ENCODE measurements around the gene CFL2.
"Not testable (repeated sequence)": the region's sequence is repeated elsewhere in the genome, so short reads cannot be mapped to it uniquely, and the experiment has no call there.

CFL2 gene

DNA sequence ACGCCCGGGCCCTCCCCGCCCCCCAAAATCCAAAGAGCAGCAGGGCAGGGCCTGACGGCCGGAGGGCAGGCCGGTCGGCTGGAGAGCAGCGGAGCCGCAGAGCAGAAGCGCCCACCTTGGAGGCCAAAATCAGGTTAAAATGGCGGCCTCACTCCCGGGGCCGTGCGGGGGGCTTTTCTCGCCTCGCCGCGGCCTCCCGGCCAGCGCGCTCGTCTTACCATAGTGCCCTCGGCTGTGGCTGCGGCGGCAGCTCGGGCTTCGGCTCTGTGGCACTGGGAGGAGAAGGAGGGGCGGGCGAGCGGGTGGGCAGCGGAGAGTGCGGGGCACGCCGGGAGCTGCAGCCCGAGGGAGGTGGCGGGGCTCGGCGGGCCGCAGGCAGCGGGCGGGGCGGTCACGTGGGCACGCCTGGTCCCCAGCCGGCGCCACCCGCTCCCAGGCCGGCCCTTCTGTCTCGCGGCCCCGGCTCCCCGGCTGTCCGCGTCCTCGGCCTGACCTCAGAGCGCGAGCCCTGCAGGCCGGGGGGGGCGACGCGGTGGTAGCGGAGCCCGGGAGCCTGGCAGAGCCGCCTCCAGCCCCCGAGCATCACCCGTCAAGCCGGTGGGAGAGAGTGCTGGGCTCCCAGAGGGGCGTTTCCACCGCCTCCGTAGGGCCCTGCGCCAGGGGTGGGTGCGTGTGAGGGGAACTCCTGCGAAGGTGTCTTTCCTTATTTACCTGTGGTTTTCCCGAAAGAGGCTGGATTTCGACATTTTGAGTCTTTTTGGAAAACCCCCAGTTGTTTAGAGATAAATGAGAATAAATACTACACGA, at the start of gene CFL2:
CFL2 (minus strand) TSS at position 274 of the 807 bp plus-strand sequence; CDS start at position 221, 53 bp downstream.
- Histone ChIP-seq H3K27ac (peak within 1 kb of the TSS; percentile 56), H3K9ac (ENCODE audit: insufficient read length) (peak within 1 kb of the TSS; percentile 90), H3K4me3 (peak within 1 kb of the TSS; percentile 96), H3K9me3 (ENCODE audit: low read depth, low read length) (no peaks in the 10 kb centered on the region), H3K36me3 (ENCODE audit: insufficient read depth, low read length) (peaks cover 19% of the 10 kb centered on the region)
- DNase-seq (ENCODE audit: low read depth, low spot score) = no peak
- TF ChIP-seq FOXP2 (optimal IDR thresholded peaks at IDR 0.05; ENCODE audit: control extremely low read depth, extremely low read length, insufficient read depth) (no peak), POLR2AphosphoS5 (IDR thresholded peaks at IDR 0.05; ENCODE audit: borderline replicate concordance, low read depth, low read length) (peak; percentile 77)

DNA sequence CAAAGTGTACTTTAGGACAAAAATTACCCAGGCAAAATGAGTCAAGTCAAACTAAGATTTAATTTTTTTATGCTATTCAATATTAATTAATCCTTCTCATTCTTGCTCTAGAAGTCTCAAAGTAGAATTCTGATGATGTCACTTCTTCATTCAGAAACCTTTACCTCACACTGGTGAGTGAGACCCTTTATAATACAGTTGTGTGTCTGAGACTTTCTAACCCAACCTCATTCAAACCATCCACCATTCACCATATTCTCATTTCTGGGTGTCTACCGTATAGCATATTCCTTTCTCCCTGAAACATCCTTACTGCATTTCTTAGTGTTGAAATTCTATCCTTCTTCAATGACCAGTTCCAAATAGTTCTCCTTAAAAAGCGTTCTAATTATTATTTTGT, 40.8 kb upstream of the CFL2 start:
- no peak overlapping the region for H3K9ac ChIP-seq (ENCODE audit: insufficient read length)
- DNase-seq (ENCODE audit: low read depth, low spot score) = no peak
- H3K27ac ChIP-seq = peak overlapping the region; percentile 43; the same call in 1 of the 2 replicates
- no peak overlapping the region for H3K4me3 ChIP-seq
- H3K9me3 ChIP-seq (ENCODE audit: low read depth, low read length) = no peaks in the 10 kb centered on the region
- H3K36me3 ChIP-seq (ENCODE audit: insufficient read depth, low read length) = peaks cover 43% of the 10 kb centered on the region
- TF ChIP-seq FOXP2 (optimal IDR thresholded peaks at IDR 0.05; ENCODE audit: control extremely low read depth, extremely low read length, insufficient read depth) (no peak), POLR2AphosphoS5 (IDR thresholded peaks at IDR 0.05; ENCODE audit: borderline replicate concordance, low read depth, low read length) (no peak), EZH2 (IDR thresholded peaks at IDR 0.05) (no peak)

DNA sequence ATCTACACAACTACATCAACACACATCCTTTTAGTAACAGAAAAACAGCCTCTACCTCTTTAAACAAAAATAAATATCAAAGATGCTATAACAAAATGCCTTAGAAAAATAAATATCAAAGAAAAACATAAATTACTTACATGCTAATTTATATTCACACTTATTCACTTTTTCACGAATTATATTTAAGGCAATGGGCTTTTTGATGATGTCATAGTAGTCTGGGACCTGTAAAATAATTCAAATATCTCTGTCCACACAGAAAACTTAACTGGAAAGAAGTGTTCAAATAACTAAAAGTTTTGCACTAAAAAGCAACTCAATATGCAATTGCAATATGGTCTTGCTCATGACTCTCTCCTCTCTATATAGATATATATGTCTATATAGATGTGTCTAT, 40.3 kb upstream of the CFL2 start:
- Histone ChIP-seq H3K9ac (ENCODE audit: insufficient read length) (no peak overlapping the region), H3K36me3 (ENCODE audit: insufficient read depth, low read length) (peaks cover 38% of the 10 kb centered on the region), H3K27ac (no peak overlapping the region), H3K9me3 (ENCODE audit: low read depth, low read length) (no peaks in the 10 kb centered on the region), H3K4me3 (no peak overlapping the region)
- no peak for DNase-seq (ENCODE audit: low read depth, low spot score)
- no peak for TF ChIP-seq POLR2AphosphoS5 (IDR thresholded peaks at IDR 0.05; ENCODE audit: borderline replicate concordance, low read depth, low read length)
- TF ChIP-seq FOXP2 (optimal IDR thresholded peaks at IDR 0.05; ENCODE audit: control extremely low read depth, extremely low read length, insufficient read depth) = no peak
- TF ChIP-seq EZH2 (IDR thresholded peaks at IDR 0.05) = no peak

DNA sequence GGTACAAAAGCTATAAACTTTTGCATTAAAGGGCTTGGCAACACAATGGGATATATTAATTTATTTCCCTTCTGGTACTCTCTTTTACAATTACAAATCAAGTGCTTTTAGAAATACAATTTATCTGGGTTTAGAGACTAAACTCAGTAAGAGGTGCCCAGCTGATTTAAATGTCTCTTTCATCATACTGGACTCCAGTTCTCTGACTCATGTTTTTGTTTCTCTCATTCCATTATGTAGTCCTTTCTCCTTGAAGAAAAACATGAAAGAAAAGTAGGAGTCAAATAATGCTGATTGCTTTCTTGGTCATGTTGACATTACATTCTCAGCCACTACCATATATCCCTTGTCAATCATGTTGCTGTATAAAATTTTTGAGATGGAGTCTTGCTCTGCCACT, 36.3 kb upstream of the CFL2 start:
- H3K36me3 ChIP-seq (ENCODE audit: insufficient read depth, low read length) = peaks cover 21% of the 10 kb centered on the region
- DNase-seq (ENCODE audit: low read depth, low spot score) = no peak
- no peaks in the 10 kb centered on the region for H3K9me3 ChIP-seq (ENCODE audit: low read depth, low read length)
- H3K9ac ChIP-seq (ENCODE audit: insufficient read length) = no peak overlapping the region
- H3K4me3 ChIP-seq = no peak overlapping the region
- peak overlapping the region; percentile 44; the same call in 1 of the 2 replicates for H3K27ac ChIP-seq
- TF ChIP-seq FOXP2 (optimal IDR thresholded peaks at IDR 0.05; ENCODE audit: control extremely low read depth, extremely low read length, insufficient read depth) (no peak), EZH2 (IDR thresholded peaks at IDR 0.05) (no peak), POLR2AphosphoS5 (IDR thresholded peaks at IDR 0.05; ENCODE audit: borderline replicate concordance, low read depth, low read length) (no peak)

DNA sequence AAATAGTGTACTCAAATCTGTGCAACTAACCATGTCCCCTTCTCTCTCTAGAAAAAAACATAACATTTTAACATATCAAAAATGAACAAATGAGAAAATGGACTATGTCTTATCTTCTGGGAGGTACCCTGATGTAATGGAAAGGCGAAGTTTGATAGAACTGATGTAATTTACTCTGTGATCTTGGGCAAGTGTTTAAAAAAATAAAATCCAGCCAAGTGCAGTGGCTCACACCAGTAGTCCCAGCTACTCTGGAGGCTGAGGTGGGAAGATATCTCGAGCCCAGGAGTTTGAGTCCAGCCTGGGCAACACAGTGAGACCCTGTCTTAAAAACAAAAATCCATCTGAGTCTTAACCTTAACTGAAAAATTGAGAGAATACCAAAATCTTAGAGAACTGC, 35.8 kb upstream of the CFL2 start:
- no peaks in the 10 kb centered on the region for H3K9me3 ChIP-seq (ENCODE audit: low read depth, low read length)
- TF ChIP-seq FOXP2 (optimal IDR thresholded peaks at IDR 0.05; ENCODE audit: control extremely low read depth, extremely low read length, insufficient read depth) (no peak), EZH2 (IDR thresholded peaks at IDR 0.05) (no peak), POLR2AphosphoS5 (IDR thresholded peaks at IDR 0.05; ENCODE audit: borderline replicate concordance, low read depth, low read length) (no peak)
- peaks cover 19% of the 10 kb centered on the region for H3K36me3 ChIP-seq (ENCODE audit: insufficient read depth, low read length)
- H3K27ac ChIP-seq = peak overlapping the region; percentile 44; the same call in 1 of the 2 replicates
- DNase-seq (ENCODE audit: low read depth, low spot score) = no peak
- H3K9ac ChIP-seq (ENCODE audit: insufficient read length) = no peak overlapping the region
- H3K4me3 ChIP-seq = no peak overlapping the region

DNA sequence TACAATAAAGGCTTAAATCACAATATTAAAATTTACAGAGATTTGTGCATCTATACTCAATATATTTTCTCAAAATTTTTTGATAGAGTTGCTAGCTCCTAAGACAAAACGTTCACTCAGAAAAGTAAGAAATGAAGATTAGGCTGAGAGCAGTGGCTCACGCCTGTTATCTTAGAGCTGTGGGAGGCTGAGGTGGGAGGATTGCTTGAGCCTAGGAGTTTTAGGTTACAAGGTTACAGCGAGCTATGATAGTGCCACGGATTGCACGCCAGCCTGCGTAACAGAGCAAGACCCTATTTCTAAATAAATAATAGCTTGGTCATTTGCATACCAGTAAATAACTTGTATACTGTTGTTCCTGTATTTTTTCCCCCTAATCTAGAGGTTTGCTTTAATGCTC, 35.0 kb upstream of the CFL2 start:
- H3K9ac ChIP-seq (ENCODE audit: insufficient read length) = no peak overlapping the region
- peaks cover 19% of the 10 kb centered on the region for H3K36me3 ChIP-seq (ENCODE audit: insufficient read depth, low read length)
- no peak overlapping the region for H3K4me3 ChIP-seq
- TF ChIP-seq POLR2AphosphoS5 (IDR thresholded peaks at IDR 0.05; ENCODE audit: borderline replicate concordance, low read depth, low read length) (no peak), EZH2 (IDR thresholded peaks at IDR 0.05) (no peak), FOXP2 (optimal IDR thresholded peaks at IDR 0.05; ENCODE audit: control extremely low read depth, extremely low read length, insufficient read depth) (no peak)
- H3K27ac ChIP-seq = no peak overlapping the region
- no peaks in the 10 kb centered on the region for H3K9me3 ChIP-seq (ENCODE audit: low read depth, low read length)
- no peak for DNase-seq (ENCODE audit: low read depth, low spot score)

DNA sequence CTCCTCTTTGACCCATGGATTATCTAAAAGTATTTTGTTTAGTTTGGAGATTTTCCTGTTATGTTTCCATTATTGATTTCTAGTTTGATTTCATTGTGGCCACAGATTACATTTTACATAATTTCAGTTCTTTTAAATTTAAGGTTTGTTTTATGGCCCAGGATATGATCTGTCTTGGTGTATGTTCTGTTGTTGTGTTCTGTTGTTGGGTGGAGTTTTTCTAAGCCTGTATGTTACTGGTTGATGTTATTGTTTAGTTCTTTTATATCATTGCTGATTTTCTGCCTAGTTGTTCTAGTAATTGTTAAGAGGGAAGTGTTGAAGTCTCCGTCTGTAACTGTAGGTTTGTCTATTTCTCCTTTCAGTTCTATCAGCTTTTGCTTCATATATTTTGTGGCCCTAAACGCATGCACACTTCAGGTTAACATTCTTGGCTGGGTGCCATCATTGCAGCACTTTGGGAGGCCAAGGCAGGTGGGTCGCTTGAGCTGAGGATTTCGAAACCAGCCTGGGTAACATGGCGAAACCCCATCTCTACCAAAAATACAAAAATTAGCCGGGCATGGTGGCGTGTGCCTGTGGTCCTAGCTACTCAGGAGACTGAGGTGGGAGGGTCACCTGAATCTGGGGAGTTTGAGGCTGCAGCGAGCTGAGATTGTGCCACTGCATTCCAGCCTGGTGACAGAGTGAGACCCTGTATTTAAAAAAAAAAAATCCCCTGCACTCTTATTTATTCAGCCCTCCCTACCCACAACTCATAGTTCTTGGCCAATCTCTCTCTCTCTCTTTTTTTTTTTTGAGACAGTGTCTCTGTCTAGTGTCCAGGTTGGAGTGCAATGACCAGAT, 28.1 kb upstream of the CFL2 start:
- Histone ChIP-seq H3K36me3 (ENCODE audit: insufficient read depth, low read length) (no peaks in the 10 kb centered on the region), H3K9ac (ENCODE audit: insufficient read length) (no peak overlapping the region), H3K27ac (no peak overlapping the region), H3K9me3 (ENCODE audit: low read depth, low read length) (no peaks in the 10 kb centered on the region), H3K4me3 (no peak overlapping the region)
- DNase-seq (ENCODE audit: low read depth, low spot score) = no peak
- TF ChIP-seq FOXP2 (optimal IDR thresholded peaks at IDR 0.05; ENCODE audit: control extremely low read depth, extremely low read length, insufficient read depth) (no peak), POLR2AphosphoS5 (IDR thresholded peaks at IDR 0.05; ENCODE audit: borderline replicate concordance, low read depth, low read length) (no peak), EZH2 (IDR thresholded peaks at IDR 0.05) (no peak)

DNA sequence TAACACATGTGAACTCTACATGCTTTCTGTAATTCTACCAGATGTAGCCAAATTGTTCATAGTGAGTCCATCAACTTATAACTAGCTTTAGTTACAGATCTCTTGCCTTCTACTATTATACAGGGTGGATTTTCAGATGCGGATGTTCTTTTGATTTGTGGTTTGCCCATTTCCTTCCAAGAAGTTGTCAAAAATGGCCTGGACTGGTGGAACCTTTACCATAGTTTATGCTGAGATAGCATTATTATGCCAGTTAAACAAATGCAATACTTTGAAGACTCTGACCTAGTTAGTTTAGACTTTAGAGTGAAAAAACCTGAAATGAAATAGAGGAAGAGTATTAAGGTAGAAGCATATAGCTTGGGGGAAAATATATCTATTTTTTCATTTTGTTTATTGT, 27.4 kb upstream of the CFL2 start:
- no peak for TF ChIP-seq EZH2 (IDR thresholded peaks at IDR 0.05)
- no peak for TF ChIP-seq FOXP2 (optimal IDR thresholded peaks at IDR 0.05; ENCODE audit: control extremely low read depth, extremely low read length, insufficient read depth)
- TF ChIP-seq POLR2AphosphoS5 (IDR thresholded peaks at IDR 0.05; ENCODE audit: borderline replicate concordance, low read depth, low read length) = no peak
- DNase-seq (ENCODE audit: low read depth, low spot score) = no peak
- Histone ChIP-seq H3K36me3 (ENCODE audit: insufficient read depth, low read length) (no peaks in the 10 kb centered on the region), H3K9ac (ENCODE audit: insufficient read length) (no peak overlapping the region), H3K4me3 (no peak overlapping the region), H3K27ac (no peak overlapping the region), H3K9me3 (ENCODE audit: low read depth, low read length) (no peaks in the 10 kb centered on the region)

DNA sequence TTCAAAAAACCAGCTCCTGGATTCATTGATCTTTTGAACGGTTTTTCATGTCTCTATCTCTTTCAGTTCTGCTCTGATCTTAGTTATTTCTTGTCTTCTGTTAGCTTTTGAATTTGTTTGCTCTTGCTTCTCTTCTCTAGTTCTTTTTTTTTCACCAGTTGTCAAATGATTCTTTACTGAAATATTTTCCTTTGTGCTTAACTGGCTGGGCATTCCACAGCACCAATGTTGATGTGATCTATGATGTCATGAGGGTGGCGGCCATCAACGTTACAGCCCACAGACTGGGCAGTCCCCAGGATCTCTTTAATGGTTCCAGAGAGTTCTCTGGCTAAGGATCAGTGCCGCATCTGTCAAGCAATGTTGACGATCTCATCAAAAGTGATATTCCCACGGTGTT, 25.7 kb upstream of the CFL2 start:
- not testable (repeated sequence) for H3K4me3 ChIP-seq; H3K9me3 ChIP-seq (ENCODE audit: low read depth, low read length); DNase-seq (ENCODE audit: low read depth, low spot score); H3K27ac ChIP-seq; H3K9ac ChIP-seq (ENCODE audit: insufficient read length); H3K36me3 ChIP-seq (ENCODE audit: insufficient read depth, low read length)

DNA sequence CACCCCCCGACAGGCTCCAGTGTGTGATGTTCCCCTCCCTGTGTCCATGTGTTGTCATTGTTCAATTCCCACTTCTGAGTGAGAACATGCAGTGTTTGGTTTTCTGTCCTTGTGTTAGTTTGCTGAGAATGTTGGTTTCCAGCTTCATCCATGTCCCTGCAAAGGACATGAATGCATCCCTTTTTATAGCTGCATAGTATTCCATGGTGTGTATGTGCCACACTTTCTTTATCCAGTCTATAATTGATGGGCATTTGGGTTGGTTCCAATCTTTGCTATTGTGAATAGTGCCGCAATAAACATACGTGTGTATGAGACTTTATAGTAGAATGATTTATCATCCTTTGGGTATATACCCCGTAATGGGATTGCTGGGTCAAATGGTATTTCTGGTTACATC, 22.7 kb upstream of the CFL2 start:
- not testable (repeated sequence) for H3K36me3 ChIP-seq (ENCODE audit: insufficient read depth, low read length)

More for the DNA sequence above, 22.7 kb upstream of the CFL2 start:
- H3K4me3 ChIP-seq; H3K9me3 ChIP-seq (ENCODE audit: low read depth, low read length); H3K9ac ChIP-seq (ENCODE audit: insufficient read length); DNase-seq (ENCODE audit: low read depth, low spot score); H3K27ac ChIP-seq: not testable (repeated sequence)

Measured in SK-N-MC (cell line).